T-helper 1 cell treated with Interleukin-12 subunit alpha and Interleukin-12 subunit beta and Interleukin-4 antibody, amounts not matched to agents 30 μg/mL and 1 μg/mL, for 36 hours (primary cell): Measurements from ENCODE around the gene ST6GALNAC1.
"Not testable (repeated sequence)": the region's sequence is repeated elsewhere in the genome, so short reads cannot be mapped to it uniquely, and the experiment has no call there.

Experiments used
- H3K27ac Mint-ChIP-seq: one replicate; pipeline ENCODE4 v1.8.0; 2021; ENCODE audit warnings: mild to moderate bottlenecking, mixed read lengths
- H3K27me3 Mint-ChIP-seq: one replicate; pipeline ENCODE4 v1.8.0; 2021; ENCODE audit warnings: low read depth, mixed read lengths
- H3K36me3 Mint-ChIP-seq: one replicate; pipeline ENCODE4 v1.8.0; 2021; ENCODE audit warnings: low read depth, mixed read lengths
- H3K4me1 Mint-ChIP-seq: one replicate; pipeline ENCODE4 v1.8.0; 2021; ENCODE audit warnings: low read depth, mixed read lengths
- H3K4me3 Mint-ChIP-seq: one replicate; pipeline ENCODE4 v1.8.0; 2021; ENCODE audit warnings: mild to moderate bottlenecking, moderate library complexity, mixed read lengths
- H3K9me3 Mint-ChIP-seq: one replicate; pipeline ENCODE4 v1.8.0; 2021; ENCODE audit warnings: mixed read lengths

The ST6GALNAC1 gene

DNA sequence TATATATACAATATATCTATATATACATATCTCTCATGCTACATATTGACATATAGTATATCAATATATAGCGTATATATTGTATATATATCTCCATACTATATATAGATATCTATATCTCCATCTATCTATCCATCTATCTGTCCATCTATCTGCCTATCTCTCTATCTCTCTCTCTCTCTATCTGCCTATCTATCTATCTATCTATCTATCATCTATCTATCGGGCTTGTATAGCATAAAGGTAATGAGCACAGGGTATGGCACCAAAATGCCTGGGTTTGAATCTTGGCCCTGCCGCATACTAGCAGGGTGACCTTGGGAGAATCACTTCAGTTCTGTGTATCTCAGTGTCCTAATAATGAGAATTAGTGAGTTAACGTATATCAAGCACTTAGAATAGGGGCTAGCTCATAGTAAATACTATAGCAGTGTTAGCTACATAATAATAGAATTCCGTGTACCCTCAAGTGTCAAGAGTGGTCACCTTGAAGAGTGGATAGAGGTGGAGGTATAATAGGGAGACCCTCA lies 1.5 kb downstream of the ST6GALNAC1 start:
- peaks cover 2% of the 10 kb centered on the region for H3K36me3 Mint-ChIP-seq
- H3K4me1 Mint-ChIP-seq: peaks cover 12% of the 10 kb centered on the region
- peaks cover 15% of the 10 kb centered on the region for H3K27me3 Mint-ChIP-seq
- H3K4me3 Mint-ChIP-seq: no peak overlapping the region
- no peak overlapping the region for H3K27ac Mint-ChIP-seq
- peaks cover 15% of the 10 kb centered on the region for H3K9me3 Mint-ChIP-seq

DNA sequence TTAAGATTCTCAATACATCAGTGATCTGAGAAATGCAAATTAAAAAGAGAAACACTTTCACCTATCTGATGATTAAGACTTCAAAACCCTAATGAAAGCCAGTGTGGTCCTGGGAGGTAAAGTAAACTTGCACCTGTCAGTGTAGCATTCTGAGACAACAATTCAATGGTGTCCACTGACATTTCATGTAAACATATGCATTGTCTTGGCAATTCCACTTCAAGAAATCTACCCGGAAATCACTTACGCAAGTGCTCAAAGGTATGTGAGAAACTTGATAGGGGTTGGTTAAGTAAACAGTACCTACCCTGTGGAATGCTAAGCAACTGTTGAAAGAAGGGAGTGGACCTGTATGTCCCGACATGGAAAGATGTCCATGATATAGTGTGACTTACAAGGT lies 2.1 kb downstream of the ST6GALNAC1 start:
- H3K4me3 Mint-ChIP-seq: no peak overlapping the region

DNA sequence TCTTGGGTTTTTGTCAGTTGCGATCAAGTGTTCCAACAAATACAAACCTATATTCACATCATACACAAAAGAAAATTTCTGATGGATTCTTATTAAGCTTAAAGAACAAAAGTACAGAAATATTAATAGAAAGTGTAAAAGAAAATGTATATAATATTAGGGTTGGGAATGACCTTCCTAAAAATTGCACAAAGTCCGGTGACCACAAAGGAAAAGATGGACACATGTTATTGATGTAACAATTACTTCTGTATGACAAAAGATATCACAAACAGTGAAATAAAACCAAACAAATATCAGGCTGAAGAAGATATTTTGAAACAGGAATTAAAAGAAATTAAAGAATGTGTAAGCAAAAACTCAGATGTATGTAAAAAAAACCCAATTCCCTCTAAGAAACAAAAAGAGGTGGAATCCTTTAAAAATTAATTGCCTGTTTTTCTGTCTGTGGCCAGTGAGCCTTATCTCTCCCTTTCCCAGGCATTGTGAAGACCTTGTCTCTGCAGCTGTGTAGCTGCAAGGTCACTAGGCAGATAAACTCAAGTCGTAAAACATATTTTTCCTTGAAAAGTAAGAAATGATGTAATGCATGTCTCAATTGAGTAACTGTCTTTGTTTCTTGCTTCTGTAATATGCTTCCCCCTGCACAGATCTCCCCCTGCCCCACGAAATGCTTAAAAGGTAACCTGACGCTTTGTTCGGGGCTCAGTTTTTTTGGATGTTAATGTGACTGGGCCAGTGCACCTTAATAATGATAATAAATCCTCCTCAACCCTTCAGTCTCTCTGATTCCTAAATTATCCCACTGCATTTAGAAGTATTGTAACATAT lies 2.8 kb downstream of the ST6GALNAC1 start:
- H3K4me3 Mint-ChIP-seq: no peak overlapping the region
- H3K27me3 Mint-ChIP-seq: peaks cover 10% of the 10 kb centered on the region
- H3K4me1 Mint-ChIP-seq: peaks cover 12% of the 10 kb centered on the region
- no peak overlapping the region for H3K27ac Mint-ChIP-seq
- peaks cover 4% of the 10 kb centered on the region for H3K9me3 Mint-ChIP-seq
- no peaks in the 10 kb centered on the region for H3K36me3 Mint-ChIP-seq

More for the DNA sequence above, 2.1 kb downstream of the ST6GALNAC1 start:
- no peaks in the 10 kb centered on the region for H3K36me3 Mint-ChIP-seq
- H3K27me3 Mint-ChIP-seq: peaks cover 11% of the 10 kb centered on the region
- peaks cover 12% of the 10 kb centered on the region for H3K4me1 Mint-ChIP-seq
- peaks cover 10% of the 10 kb centered on the region for H3K9me3 Mint-ChIP-seq
- no peak overlapping the region for H3K27ac Mint-ChIP-seq

DNA sequence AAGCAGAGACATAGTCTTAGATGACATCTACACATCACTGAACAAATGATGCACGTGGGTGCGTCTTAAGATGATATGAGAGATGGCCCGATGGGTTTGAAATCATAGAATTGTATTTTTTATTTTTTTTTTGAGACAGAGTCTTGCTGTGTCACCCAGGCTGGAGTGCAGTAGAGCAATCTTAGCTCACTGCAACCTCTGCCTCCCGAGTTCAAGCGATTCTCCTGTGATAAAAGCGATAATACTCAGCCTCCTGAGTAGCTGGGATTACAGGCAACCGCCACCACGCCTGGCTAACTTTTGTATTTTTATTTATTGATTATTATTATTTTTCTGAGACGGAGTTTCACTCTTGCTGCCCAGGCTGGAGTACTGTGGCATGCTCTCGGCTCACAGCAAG lies 5.3 kb downstream of the ST6GALNAC1 start:
- Mint-ChIP-seq H3K4me1 (peaks cover 4% of the 10 kb centered on the region), H3K27me3 (peaks cover 3% of the 10 kb centered on the region), H3K4me3 (no peak overlapping the region), H3K27ac (no peak overlapping the region), H3K36me3 (no peaks in the 10 kb centered on the region), H3K9me3 (no peaks in the 10 kb centered on the region)

DNA sequence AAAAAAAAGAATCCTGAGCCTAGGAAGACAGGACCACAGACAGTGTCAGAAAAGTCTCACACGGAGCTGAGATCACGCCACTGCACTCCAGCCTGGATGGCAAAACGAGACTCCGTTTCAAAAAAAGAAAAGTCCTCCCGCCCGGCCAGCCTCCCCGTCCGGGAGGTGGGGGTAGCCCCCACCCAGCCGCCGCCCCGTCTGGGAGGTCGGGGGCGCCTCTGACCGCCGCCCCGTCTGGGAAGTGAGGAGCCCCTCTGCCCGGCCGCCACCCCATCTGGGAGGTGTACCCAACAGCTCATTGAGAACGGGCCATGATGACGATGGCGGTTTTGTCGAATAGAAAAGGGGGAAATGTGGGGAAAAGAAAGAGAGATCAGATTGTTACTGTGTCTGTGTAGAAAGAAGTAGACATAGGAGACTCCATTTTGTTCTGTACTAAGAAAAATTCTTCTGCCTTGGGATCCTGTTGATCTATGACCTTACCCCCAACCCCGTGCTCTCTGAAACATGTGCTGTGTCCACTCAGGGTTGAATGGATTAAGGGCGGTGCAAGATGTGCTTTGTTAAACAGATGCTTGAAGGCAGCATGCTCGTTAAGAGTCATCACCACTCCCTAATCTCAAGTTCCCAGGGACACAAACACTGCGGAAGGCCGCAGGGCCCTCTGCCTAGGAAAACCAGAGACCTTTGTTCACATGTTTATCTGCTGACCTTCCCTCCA lies 6.9 kb downstream of the ST6GALNAC1 start:
- not testable (repeated sequence) for H3K36me3 Mint-ChIP-seq, H3K4me3 Mint-ChIP-seq, H3K9me3 Mint-ChIP-seq, H3K27me3 Mint-ChIP-seq, H3K4me1 Mint-ChIP-seq, H3K27ac Mint-ChIP-seq

DNA sequence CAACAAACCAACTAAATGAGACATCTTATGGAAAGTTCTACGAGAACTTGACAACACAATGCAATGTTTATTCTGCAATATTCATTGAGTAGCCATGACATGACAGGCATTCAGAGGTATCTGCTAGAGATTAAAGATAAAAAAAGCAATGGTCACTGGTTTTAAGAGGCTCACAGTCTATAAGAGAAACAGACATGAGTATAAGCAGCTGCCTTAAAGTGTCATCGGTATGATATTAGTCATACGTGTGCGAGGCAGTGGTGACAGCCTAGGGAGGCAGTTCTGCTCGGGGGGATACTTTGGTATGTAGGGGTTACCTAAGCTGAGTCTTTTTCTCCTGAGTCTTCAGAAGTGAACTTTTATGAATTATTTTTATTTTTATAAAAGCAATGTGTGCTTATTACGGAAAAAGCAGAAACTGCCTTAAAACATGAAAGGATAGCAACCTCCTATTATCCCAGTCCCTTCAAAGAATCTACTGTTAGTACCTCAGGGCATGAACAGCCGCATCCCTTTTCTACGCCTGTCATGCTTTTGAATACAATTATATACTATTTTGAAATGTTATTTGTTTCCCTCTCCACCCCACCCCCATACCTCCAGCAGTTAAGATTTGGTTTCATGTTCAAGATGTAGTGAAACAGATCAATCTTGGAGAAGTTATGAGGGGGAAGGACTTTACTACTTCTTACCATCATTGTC lies 7.7 kb downstream of the ST6GALNAC1 start:
- H3K4me1 Mint-ChIP-seq: no peaks in the 10 kb centered on the region
- H3K27ac Mint-ChIP-seq: no peak overlapping the region
- H3K4me3 Mint-ChIP-seq: no peak overlapping the region
- no peaks in the 10 kb centered on the region for H3K9me3 Mint-ChIP-seq
- no peaks in the 10 kb centered on the region for H3K36me3 Mint-ChIP-seq
- H3K27me3 Mint-ChIP-seq: peaks cover 3% of the 10 kb centered on the region

DNA sequence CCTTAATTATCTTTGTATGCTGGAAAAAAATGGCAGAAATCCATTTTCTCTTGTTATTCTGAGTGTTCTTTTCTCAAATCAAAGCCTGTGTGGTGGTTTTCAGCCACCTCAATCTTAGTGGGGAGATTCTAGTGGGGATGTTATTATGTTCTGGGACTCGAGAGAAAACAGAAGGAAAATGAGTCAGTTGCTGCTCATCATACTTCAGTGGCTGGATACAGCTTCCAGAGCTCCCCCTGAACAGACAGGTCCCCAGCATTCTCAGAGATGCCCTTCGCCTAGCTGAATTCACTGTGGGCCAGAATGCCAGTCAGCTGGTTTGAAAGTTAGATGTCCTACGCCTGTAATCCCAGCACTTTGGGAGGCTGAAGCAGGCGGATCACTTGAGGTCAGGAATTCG lies 8.5 kb downstream of the ST6GALNAC1 start:
- peaks cover 3% of the 10 kb centered on the region for H3K27me3 Mint-ChIP-seq
- H3K36me3 Mint-ChIP-seq: no peaks in the 10 kb centered on the region
- H3K27ac Mint-ChIP-seq: no peak overlapping the region
- no peaks in the 10 kb centered on the region for H3K9me3 Mint-ChIP-seq
- H3K4me3 Mint-ChIP-seq: no peak overlapping the region
- H3K4me1 Mint-ChIP-seq: no peaks in the 10 kb centered on the region

DNA sequence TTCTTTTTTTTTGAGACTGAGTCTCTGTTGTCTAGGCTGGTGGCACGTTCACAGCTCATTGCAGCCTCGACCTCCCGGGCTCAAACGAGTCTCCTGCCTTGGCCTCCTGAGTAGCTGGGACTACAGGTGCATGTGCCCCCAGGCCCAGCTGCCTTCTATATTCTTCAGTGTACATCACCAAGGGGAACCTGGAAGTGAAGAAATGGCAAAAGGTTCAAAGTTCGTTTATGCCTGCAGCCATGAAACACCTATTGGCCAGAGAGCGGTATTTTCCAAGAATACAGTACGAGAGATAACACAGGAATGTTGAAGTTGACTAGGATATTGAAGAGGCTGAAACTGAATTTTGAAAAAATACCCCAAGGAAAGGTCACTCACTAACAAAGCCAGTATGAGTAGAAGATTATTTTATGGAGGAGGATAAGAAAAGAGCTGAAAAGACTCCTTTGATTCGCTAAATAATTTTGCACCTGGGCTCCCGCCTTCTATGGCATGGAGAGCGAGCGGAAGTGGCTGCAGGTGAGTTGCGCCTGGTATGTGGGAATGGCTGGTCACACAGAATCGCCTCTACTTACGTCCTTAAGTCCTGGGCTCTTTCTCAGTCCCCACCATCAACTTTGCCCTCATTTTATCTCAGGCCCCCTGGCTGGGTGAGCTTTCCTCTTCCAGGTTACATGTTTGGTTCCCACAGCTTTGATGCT lies 9.8 kb downstream of the ST6GALNAC1 start:
- H3K9me3 Mint-ChIP-seq: no peaks in the 10 kb centered on the region
- H3K36me3 Mint-ChIP-seq: no peaks in the 10 kb centered on the region
- H3K4me3 Mint-ChIP-seq: no peak overlapping the region
- H3K27me3 Mint-ChIP-seq: peaks cover 3% of the 10 kb centered on the region
- no peaks in the 10 kb centered on the region for H3K4me1 Mint-ChIP-seq
- H3K27ac Mint-ChIP-seq: no peak overlapping the region

DNA sequence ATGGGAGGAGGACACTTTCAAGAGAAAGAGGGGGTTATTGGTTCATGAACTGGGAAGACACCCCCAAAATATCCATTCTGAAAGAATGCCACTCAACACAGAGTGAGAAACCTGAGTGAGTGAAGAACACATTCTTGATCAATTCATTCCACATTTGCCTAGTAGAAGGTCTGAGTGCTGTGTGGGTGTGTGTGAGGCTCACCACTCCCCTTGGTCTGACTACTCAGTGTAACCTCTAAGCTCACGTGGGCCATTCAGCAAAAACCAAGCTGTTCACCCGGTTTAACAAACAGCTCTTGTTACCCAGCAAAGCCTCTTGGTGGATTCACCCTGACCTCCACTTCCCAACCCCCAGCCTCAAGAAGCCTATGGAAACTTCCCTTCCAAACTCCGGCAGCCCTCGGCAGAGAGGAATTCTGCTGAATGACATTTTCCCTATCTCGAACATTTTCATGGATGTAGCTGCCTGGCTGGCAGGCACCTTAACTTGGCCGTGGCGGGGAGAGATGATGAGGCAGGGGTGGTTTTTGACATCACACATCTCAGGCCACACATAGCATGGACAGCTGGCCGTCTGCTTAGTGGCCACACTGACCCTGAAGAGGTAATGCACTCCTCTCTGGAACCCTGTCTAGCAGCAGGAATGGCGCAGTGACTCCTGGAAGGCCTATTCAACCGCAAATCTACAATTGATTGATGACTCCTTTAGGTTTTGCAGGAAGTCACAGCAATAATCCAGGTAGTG lies 11.6 kb downstream of the ST6GALNAC1 start:
- H3K4me1 Mint-ChIP-seq: no peaks in the 10 kb centered on the region
- no peak overlapping the region for H3K4me3 Mint-ChIP-seq
- no peaks in the 10 kb centered on the region for H3K36me3 Mint-ChIP-seq
- H3K27ac Mint-ChIP-seq: no peak overlapping the region
- H3K9me3 Mint-ChIP-seq: no peaks in the 10 kb centered on the region
- peaks cover 3% of the 10 kb centered on the region for H3K27me3 Mint-ChIP-seq

DNA sequence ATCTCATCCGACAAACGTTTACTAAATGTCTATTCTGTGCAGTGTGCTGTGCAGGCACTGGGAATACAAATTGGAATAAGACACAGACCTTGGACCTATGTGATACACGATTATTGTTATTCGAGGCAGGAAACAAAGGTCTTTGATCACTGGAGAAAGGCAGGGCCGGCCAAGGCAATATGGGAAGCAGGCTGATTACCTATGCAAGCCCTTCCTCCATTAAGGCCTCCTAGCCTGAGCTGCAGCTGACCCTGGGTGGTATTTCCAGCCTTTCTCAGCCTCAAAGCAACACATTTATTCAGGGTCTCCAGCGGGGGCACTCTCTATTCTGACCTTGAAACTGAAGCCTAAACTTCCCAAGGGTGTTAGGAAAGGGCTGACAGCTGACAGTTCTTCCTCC lies 13.4 kb downstream of the ST6GALNAC1 start:
- no peaks in the 10 kb centered on the region for H3K4me1 Mint-ChIP-seq

DNA sequence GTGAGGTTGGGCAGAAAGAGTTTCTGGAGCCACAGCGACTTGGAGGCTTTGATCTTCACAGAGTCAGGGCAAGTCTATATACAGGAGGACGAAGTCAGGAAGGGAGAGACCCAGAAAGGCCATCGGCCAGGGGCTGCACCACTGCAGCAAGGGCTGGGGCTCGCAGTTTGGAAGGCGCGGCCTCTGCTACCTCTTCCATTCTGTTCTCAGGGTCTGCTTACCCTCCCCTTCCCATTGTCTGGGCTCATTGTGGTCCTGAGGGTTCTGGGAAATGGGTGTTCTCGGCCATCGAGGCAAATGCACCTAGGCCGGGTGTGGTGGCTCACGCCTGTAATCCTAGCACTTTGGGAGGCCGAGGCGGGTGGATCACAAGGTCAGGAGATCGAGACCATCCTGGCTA lies 16.0 kb downstream of the ST6GALNAC1 start:
- no peaks in the 10 kb centered on the region for H3K36me3 Mint-ChIP-seq
- peaks cover 11% of the 10 kb centered on the region for H3K27me3 Mint-ChIP-seq

More for the DNA sequence above, 13.4 kb downstream of the ST6GALNAC1 start:
- no peak overlapping the region for H3K27ac Mint-ChIP-seq
- no peak overlapping the region for H3K4me3 Mint-ChIP-seq
- no peaks in the 10 kb centered on the region for H3K36me3 Mint-ChIP-seq
- no peaks in the 10 kb centered on the region for H3K27me3 Mint-ChIP-seq
- H3K9me3 Mint-ChIP-seq: no peaks in the 10 kb centered on the region

DNA sequence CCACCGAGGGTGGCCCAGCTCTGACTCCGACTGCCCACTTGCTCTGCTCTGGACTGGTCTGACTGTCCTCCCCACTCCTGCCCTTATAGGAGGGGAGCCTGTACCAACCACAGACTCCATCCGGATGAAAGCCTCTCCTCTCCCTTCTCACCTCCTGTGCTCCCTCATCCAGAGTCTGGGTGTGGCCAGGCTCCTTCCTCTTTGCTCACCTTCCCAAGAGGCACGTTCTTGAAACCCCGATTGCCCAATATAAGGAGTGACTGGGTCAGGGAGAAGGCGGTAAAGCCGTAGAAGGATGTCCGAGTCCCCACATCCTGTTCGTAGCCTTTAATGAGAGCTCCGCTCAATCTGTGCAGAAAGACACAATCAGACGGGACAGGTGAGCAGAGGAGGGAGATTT lies 17.1 kb downstream of the ST6GALNAC1 start:
- Mint-ChIP-seq H3K4me3 (no peak overlapping the region), H3K27me3 (peaks cover 11% of the 10 kb centered on the region), H3K4me1 (no peaks in the 10 kb centered on the region), H3K9me3 (no peaks in the 10 kb centered on the region), H3K27ac (no peak overlapping the region), H3K36me3 (no peaks in the 10 kb centered on the region)

More for the DNA sequence above, 16.0 kb downstream of the ST6GALNAC1 start:
- no peak overlapping the region for H3K4me3 Mint-ChIP-seq
- no peaks in the 10 kb centered on the region for H3K9me3 Mint-ChIP-seq
- H3K27ac Mint-ChIP-seq: no peak overlapping the region
- no peaks in the 10 kb centered on the region for H3K4me1 Mint-ChIP-seq

DNA sequence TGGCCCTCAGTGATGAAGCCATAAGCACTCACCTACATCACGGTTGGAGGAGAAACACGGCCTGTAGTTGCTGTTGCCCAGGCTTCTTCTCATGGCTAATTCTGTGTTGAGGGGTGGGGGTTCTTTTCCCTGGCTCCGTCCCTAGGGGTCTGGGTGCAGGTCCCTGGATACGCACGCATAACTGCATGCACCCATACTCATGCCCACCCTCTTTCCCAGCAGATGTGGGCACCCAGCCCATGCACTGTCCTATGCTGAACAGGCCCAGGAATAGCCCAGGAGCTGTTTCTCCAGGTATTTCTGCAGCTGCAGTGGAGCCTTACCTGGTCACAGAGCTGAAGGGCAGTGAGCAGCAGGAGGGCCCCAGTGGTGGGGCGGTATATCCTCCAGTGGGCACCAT lies 18.1 kb downstream of the ST6GALNAC1 start:
- Mint-ChIP-seq H3K9me3 (no peaks in the 10 kb centered on the region), H3K4me1 (no peaks in the 10 kb centered on the region), H3K27ac (no peak overlapping the region), H3K36me3 (no peaks in the 10 kb centered on the region), H3K4me3 (no peak overlapping the region), H3K27me3 (peaks cover 11% of the 10 kb centered on the region)
